Neural cell (in vitro differentiated cells): ENCODE data around the gene ESYT3. TPM values are rescaled to one million over a fixed set of nuclear protein-coding genes. Genes with fewer than 3 reads are reported as not detected.
"Not testable (repeated sequence)": the region's sequence is repeated elsewhere in the genome, so short reads cannot be mapped to it uniquely, and the experiment has no call there.

Experiments used
- H2AFZ ChIP-seq: fragments of 200-600, 300-800 bp; sonication (generic), shearing (Covaris generic); 2 replicates; pipeline ENCODE4 v1.6.0; 2014; ENCODE audit warnings: low read depth, mild to moderate bottlenecking, antibody characterized with exemption, low read length, moderate library complexity
- H3F3A ChIP-seq: fragments of 200-600 bp; shearing (Covaris generic); 2 replicates; pipeline ENCODE4 v1.6.1; 2016; ENCODE audit warnings: mild to moderate bottlenecking, moderate library complexity, mixed read lengths, antibody characterized with exemption, low read length; ENCODE audit not compliant: insufficient read depth, poor library complexity, severe bottlenecking
- H3K27ac ChIP-seq: fragments of 200-600, 300-800 bp; sonication (generic), shearing (Covaris generic); 2 replicates; pipeline ENCODE4 v1.5.1; 2014; ENCODE audit warnings: mild to moderate bottlenecking, low read length, moderate library complexity
- H3K27me3 ChIP-seq: fragments of 300-800, 200-600 bp; sonication (generic), shearing (Covaris generic); 2 replicates; pipeline ENCODE4 v1.6.0; 2014; ENCODE audit warnings: mild to moderate bottlenecking, low read depth, low read length, moderate library complexity; ENCODE audit not compliant: insufficient read depth
- H3K36me3 ChIP-seq: fragments of 300-800, 200-600 bp; sonication (generic), shearing (Covaris generic); 2 replicates; pipeline ENCODE4 v1.5.1; 2014; ENCODE audit warnings: mild to moderate bottlenecking, antibody characterized with exemption, low read length, moderate library complexity; ENCODE audit not compliant: insufficient read depth
- H3K4me2 ChIP-seq: fragments of 300-800, 200-600 bp; sonication (generic), shearing (Covaris generic); 2 replicates; pipeline ENCODE4 v1.6.0; 2014; ENCODE audit warnings: mild to moderate bottlenecking, low read length
- H3K4me3 ChIP-seq: fragments of 300-800, 200-600 bp; sonication (generic), shearing (Covaris generic); 2 replicates; pipeline ENCODE4 v1.5.1; 2014; ENCODE audit warnings: mild to moderate bottlenecking, low read length, moderate library complexity
- H3K79me2 ChIP-seq: fragments of 200-600 bp; shearing (Covaris generic); replicated peaks from 2 replicates; pipeline ENCODE4 v1.6.0; 2014; ENCODE audit warnings: mild to moderate bottlenecking, low read length, moderate library complexity; ENCODE audit not compliant: insufficient read depth
- H3K9ac ChIP-seq: fragments of 300-800, 200-600 bp; sonication (generic), shearing (Covaris generic); 2 replicates; pipeline ENCODE4 v1.6.1; 2016; ENCODE audit warnings: mild to moderate bottlenecking, low read length, mixed read lengths
- H3K9me2 ChIP-seq: fragments of 200-600 bp; shearing (Covaris generic); 2 replicates; pipeline ENCODE4 v1.6.1; 2016; ENCODE audit warnings: mild to moderate bottlenecking, low read length, mixed read lengths; ENCODE audit not compliant: insufficient read depth
- H3K9me3 ChIP-seq: fragments of 200-600, 300-800 bp; sonication (generic), shearing (Covaris generic); 2 replicates; pipeline ENCODE4 v1.6.1; 2016; ENCODE audit warnings: mild to moderate bottlenecking, mixed run types, low read length, moderate library complexity, mixed read lengths
- H4K20me1 ChIP-seq: fragments of 200-600 bp; shearing (Covaris generic); 2 replicates; pipeline ENCODE4 v1.6.1; 2016; ENCODE audit warnings: mild to moderate bottlenecking, mixed run types; ENCODE audit not compliant: insufficient read depth
- EP300 ChIP-seq: fragments of 450-650 bp; conservative IDR thresholded peaks from 2 replicates; pipeline ENCODE4 v1.6.1; 2014; ENCODE audit warnings: antibody characterized with exemption, mild to moderate bottlenecking, moderate library complexity; ENCODE audit not compliant: poor library complexity, severe bottlenecking
- EZH2 ChIP-seq: fragments of 200-600, 300-800 bp; shearing (Covaris generic), sonication (generic); IDR thresholded peaks from 2 replicates; pipeline ENCODE4 v1.6.1; 2014; ENCODE audit warnings: antibody characterized with exemption, low read length, borderline replicate concordance, mild to moderate bottlenecking; ENCODE audit not compliant: insufficient read depth, poor library complexity, severe bottlenecking
- MXI1 ChIP-seq: fragments of 450-650 bp; conservative IDR thresholded peaks from 2 replicates; pipeline ENCODE4 v1.6.1; 2014; ENCODE audit warnings: antibody characterized with exemption, mild to moderate bottlenecking; ENCODE audit not compliant: poor library complexity, severe bottlenecking
- POLR2AphosphoS5 ChIP-seq: IDR thresholded peaks from 2 replicates; pipeline ENCODE4 v1.6.1; 2012
- RAD21 ChIP-seq: fragments of 450-650 bp; conservative IDR thresholded peaks from 2 replicates; pipeline ENCODE4 v1.6.1; 2014; ENCODE audit warnings: antibody characterized with exemption, mild to moderate bottlenecking, moderate library complexity
- REST ChIP-seq: IDR thresholded peaks from 2 replicates; pipeline ENCODE4 v1.6.1; 2012; ENCODE audit warnings: borderline replicate concordance
- SMC3 ChIP-seq: fragments of 450-650 bp; conservative IDR thresholded peaks from 2 replicates; pipeline ENCODE4 v1.6.1; 2014; ENCODE audit warnings: antibody characterized with exemption, mild to moderate bottlenecking, moderate library complexity; ENCODE audit not compliant: poor library complexity
- TAF1 ChIP-seq: IDR thresholded peaks from 2 replicates; pipeline ENCODE4 v1.6.1; 2012; ENCODE audit warnings: low read depth
- polyA plus RNA-seq: library from polyadenylated mRNA; depleted of rRNA; stranded (reverse); fragments of >200 nt; gene quantifications from 2 replicates; pipeline ENCODE4 v1.2.3, GENCODE V29; 2014
- TF ChIP-seq, protein P1 (sequence below): fragments of 450-650 bp; IDR thresholded peaks from 2 replicates; pipeline ENCODE4 v1.5.1; 2014; ENCODE audit warnings: antibody characterized with exemption, mild to moderate bottlenecking, moderate library complexity; ENCODE audit not compliant: poor library complexity, severe bottlenecking

Gene ESYT3
- polyA plus RNA-seq, 1 donor from 2014 or later, result 0.33 TPM

DNA sequence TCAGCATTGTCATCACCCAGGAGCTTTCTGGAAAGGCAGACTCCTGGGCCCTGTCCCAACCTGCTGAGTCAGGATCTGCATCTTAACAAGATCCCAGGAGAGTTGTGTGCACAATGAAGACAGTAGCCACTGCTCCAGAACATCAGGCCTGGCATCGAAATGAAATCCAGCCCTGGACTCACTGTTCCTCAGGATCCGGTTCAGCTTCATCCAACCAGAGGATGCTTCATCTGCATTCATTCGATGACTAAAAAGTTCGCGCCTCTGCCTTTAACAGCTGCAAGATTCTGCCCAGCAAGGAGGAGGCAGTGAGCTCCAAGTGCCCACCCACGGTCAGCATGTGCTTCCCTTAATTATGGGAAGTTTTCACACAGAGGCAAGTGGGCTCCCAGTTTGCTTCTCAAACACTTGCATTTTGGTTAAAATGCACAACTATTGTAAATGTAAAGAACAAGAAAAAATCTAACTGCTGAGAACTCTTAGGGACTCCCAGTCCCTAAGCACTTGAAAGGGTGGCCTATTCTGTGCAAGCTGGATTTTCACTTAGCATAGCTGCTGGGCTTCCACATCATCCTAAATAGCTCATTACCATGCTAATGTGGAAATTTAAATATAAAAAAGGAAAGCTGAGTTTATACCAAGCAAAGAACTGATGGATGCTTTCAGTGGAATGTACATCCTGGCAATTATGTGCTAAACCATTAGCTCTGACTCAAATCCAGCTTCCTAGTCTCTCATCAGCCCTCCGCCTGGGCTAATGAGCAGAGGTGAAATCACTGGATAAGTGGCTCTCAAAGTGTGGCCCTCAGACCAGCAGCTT lies 25.5 kb upstream of the ESYT3 start:
- Histone ChIP-seq H3K9ac (no peak overlapping the region), H3K4me2 (no peak overlapping the region), H3K9me3 (no peaks in the 10 kb centered on the region), H3K79me2 (no peaks in the 10 kb centered on the region), H2AFZ (no peak overlapping the region), H3F3A (no peaks in the 10 kb centered on the region), H3K4me3 (no peak overlapping the region), H4K20me1 (no peaks in the 10 kb centered on the region), H3K27me3 (no peaks in the 10 kb centered on the region), H3K27ac (no peak overlapping the region), H3K9me2 (no peaks in the 10 kb centered on the region), H3K36me3 (no peaks in the 10 kb centered on the region)
- TF ChIP-seq REST, result no peak
- no peak for TF ChIP-seq TAF1
- no peak for TF ChIP-seq SMC3
- TF ChIP-seq MXI1, result no peak
- TF ChIP-seq, protein P1, sequence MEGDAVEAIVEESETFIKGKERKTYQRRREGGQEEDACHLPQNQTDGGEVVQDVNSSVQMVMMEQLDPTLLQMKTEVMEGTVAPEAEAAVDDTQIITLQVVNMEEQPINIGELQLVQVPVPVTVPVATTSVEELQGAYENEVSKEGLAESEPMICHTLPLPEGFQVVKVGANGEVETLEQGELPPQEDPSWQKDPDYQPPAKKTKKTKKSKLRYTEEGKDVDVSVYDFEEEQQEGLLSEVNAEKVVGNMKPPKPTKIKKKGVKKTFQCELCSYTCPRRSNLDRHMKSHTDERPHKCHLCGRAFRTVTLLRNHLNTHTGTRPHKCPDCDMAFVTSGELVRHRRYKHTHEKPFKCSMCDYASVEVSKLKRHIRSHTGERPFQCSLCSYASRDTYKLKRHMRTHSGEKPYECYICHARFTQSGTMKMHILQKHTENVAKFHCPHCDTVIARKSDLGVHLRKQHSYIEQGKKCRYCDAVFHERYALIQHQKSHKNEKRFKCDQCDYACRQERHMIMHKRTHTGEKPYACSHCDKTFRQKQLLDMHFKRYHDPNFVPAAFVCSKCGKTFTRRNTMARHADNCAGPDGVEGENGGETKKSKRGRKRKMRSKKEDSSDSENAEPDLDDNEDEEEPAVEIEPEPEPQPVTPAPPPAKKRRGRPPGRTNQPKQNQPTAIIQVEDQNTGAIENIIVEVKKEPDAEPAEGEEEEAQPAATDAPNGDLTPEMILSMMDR, result no peak
- no peak for TF ChIP-seq EZH2
- no peak for TF ChIP-seq EP300
- TF ChIP-seq RAD21, result no peak
- TF ChIP-seq POLR2AphosphoS5, result no peak

DNA sequence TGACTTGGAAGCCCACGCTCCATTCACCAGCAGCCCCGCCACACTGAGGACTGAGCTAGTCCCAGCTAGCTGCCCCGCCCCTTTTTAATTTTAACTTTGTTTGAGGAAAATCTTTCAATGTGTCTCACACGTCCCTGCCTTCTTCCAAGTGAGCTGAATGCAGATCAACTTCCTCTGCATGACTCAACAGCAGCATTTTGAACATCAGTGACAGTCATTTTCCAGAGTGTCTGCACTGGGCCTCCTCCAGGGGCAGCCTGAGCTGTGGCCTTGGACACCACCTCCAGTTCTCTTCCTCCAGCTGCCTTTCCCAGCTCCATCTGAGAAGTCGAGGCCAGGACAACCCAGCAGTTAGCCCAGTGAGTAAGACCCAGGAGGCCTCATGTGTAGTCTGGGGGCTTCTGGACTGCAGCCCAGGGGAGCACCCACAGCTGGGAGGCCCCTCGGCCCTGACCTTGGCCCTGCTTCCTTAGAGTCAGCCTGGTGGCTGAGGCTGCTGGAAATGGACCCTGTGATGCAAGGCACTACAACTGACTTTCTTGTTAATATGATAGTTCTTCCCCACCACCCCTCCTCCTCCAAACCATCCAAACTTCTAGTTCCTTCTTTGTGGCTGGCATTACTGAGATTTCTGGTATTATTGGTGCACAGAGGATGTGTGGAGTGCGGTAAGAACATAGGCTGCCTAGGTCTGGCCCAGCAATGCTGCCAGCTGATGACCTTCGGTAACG lies 21.4 kb upstream of the ESYT3 start:
- H3K27me3 ChIP-seq, result no peaks in the 10 kb centered on the region
- H3K9ac ChIP-seq, result no peak overlapping the region
- no peaks in the 10 kb centered on the region for H3K9me2 ChIP-seq
- H4K20me1 ChIP-seq, result no peaks in the 10 kb centered on the region
- no peak overlapping the region for H3K4me2 ChIP-seq
- TF ChIP-seq REST, result no peak
- TF ChIP-seq EZH2, result no peak
- H3K9me3 ChIP-seq, result no peaks in the 10 kb centered on the region
- no peak overlapping the region for H3K27ac ChIP-seq
- H3K79me2 ChIP-seq, result no peaks in the 10 kb centered on the region
- H3F3A ChIP-seq, result no peaks in the 10 kb centered on the region
- H2AFZ ChIP-seq, result no peak overlapping the region
- no peaks in the 10 kb centered on the region for H3K36me3 ChIP-seq
- no peak overlapping the region for H3K4me3 ChIP-seq

GRCh38 chr3:138416236-138416635 lies 18.2 kb upstream of the ESYT3 start:
- H2AFZ ChIP-seq, H3K27me3 ChIP-seq, H3F3A ChIP-seq, H3K36me3 ChIP-seq, H3K9me3 ChIP-seq, H3K4me3 ChIP-seq, H4K20me1 ChIP-seq, H3K9me2 ChIP-seq, H3K79me2 ChIP-seq, H3K27ac ChIP-seq, H3K4me2 ChIP-seq, H3K9ac ChIP-seq: not testable (repeated sequence)
